ENCODE data around the gene NFKBIZ.

NFKBIZ gene

GRCh38 chr3:101829874-101830273 is 19.4 kb upstream of the NFKBIZ start:
- DNase-seq (ENCODE audit: low read depth, low spot score), result no peak
- Histone ChIP-seq H3K27ac (no peak overlapping the region), H3K9me3 (ENCODE audit: low read depth, low read length) (no peaks in the 10 kb centered on the region), H3K36me3 (ENCODE audit: insufficient read depth, low read length) (no peaks in the 10 kb centered on the region), H3K4me3 (no peak overlapping the region), H3K9ac (ENCODE audit: insufficient read length) (no peak overlapping the region)
- TF ChIP-seq FOXP2 (optimal IDR thresholded peaks at IDR 0.05; ENCODE audit: control extremely low read depth, extremely low read length, insufficient read depth) (no peak), EZH2 (IDR thresholded peaks at IDR 0.05) (no peak), POLR2AphosphoS5 (IDR thresholded peaks at IDR 0.05; ENCODE audit: borderline replicate concordance, low read depth, low read length) (no peak)

GRCh38 chr3:101833446-101833974 is 15.8 kb upstream of the NFKBIZ start:
- Histone ChIP-seq H3K36me3 (ENCODE audit: insufficient read depth, low read length) (no peaks in the 10 kb centered on the region), H3K4me3 (no peak overlapping the region), H3K9ac (ENCODE audit: insufficient read length) (no peak overlapping the region), H3K9me3 (ENCODE audit: low read depth, low read length) (no peaks in the 10 kb centered on the region), H3K27ac (no peak overlapping the region)
- DNase-seq (ENCODE audit: low read depth, low spot score), result no peak
- TF ChIP-seq FOXP2 (optimal IDR thresholded peaks at IDR 0.05; ENCODE audit: control extremely low read depth, extremely low read length, insufficient read depth), result no peak
- TF ChIP-seq EZH2 (IDR thresholded peaks at IDR 0.05), result no peak
- no peak for TF ChIP-seq POLR2AphosphoS5 (IDR thresholded peaks at IDR 0.05; ENCODE audit: borderline replicate concordance, low read depth, low read length)

GRCh38 chr3:101835676-101836075 is 13.6 kb upstream of the NFKBIZ start:
- no peak overlapping the region for H3K27ac ChIP-seq
- DNase-seq (ENCODE audit: low read depth, low spot score), result no peak
- no peaks in the 10 kb centered on the region for H3K9me3 ChIP-seq (ENCODE audit: low read depth, low read length)
- no peak overlapping the region for H3K9ac ChIP-seq (ENCODE audit: insufficient read length)
- no peaks in the 10 kb centered on the region for H3K36me3 ChIP-seq (ENCODE audit: insufficient read depth, low read length)
- no peak for TF ChIP-seq EZH2 (IDR thresholded peaks at IDR 0.05)
- H3K4me3 ChIP-seq, result no peak overlapping the region

GRCh38 chr3:101836160-101836559 is 13.2 kb upstream of the NFKBIZ start:
- H3K9me3 ChIP-seq (ENCODE audit: low read depth, low read length), result no peaks in the 10 kb centered on the region
- TF ChIP-seq POLR2AphosphoS5 (IDR thresholded peaks at IDR 0.05; ENCODE audit: borderline replicate concordance, low read depth, low read length) (no peak), FOXP2 (optimal IDR thresholded peaks at IDR 0.05; ENCODE audit: control extremely low read depth, extremely low read length, insufficient read depth) (no peak), EZH2 (IDR thresholded peaks at IDR 0.05) (no peak)
- H3K36me3 ChIP-seq (ENCODE audit: insufficient read depth, low read length), result no peaks in the 10 kb centered on the region
- H3K9ac ChIP-seq (ENCODE audit: insufficient read length), result no peak overlapping the region
- no peak overlapping the region for H3K4me3 ChIP-seq
- no peak overlapping the region for H3K27ac ChIP-seq
- no peak for DNase-seq (ENCODE audit: low read depth, low spot score)

GRCh38 chr3:101836652-101837598 is 12.4 kb upstream of the NFKBIZ start:
- no peak overlapping the region for H3K9ac ChIP-seq (ENCODE audit: insufficient read length)
- no peak overlapping the region for H3K27ac ChIP-seq
- H3K9me3 ChIP-seq (ENCODE audit: low read depth, low read length), result no peaks in the 10 kb centered on the region
- H3K4me3 ChIP-seq, result no peak overlapping the region
- DNase-seq (ENCODE audit: low read depth, low spot score), result no peak
- no peak for TF ChIP-seq FOXP2 (optimal IDR thresholded peaks at IDR 0.05; ENCODE audit: control extremely low read depth, extremely low read length, insufficient read depth)
- TF ChIP-seq EZH2 (IDR thresholded peaks at IDR 0.05), result no peak
- no peak for TF ChIP-seq POLR2AphosphoS5 (IDR thresholded peaks at IDR 0.05; ENCODE audit: borderline replicate concordance, low read depth, low read length)
- no peaks in the 10 kb centered on the region for H3K36me3 ChIP-seq (ENCODE audit: insufficient read depth, low read length)

- TF ChIP-seq FOXP2 (optimal IDR thresholded peaks at IDR 0.05; ENCODE audit: control extremely low read depth, extremely low read length, insufficient read depth) (no peak), POLR2AphosphoS5 (IDR thresholded peaks at IDR 0.05; ENCODE audit: borderline replicate concordance, low read depth, low read length) (no peak), EZH2 (IDR thresholded peaks at IDR 0.05) (no peak)
- Histone ChIP-seq H3K36me3 (ENCODE audit: insufficient read depth, low read length) (no peaks in the 10 kb centered on the region), H3K4me3 (no peak overlapping the region), H3K27ac (no peak overlapping the region), H3K9me3 (ENCODE audit: low read depth, low read length) (no peaks in the 10 kb centered on the region), H3K9ac (ENCODE audit: insufficient read length) (no peak overlapping the region)
- DNase-seq (ENCODE audit: low read depth, low spot score), result no peak
These were observed 10.6 kb upstream of the NFKBIZ start for GRCh38 chr3:101838691-101839090.

- no peak for DNase-seq (ENCODE audit: low read depth, low spot score)
- Histone ChIP-seq H3K9ac (ENCODE audit: insufficient read length) (no peak overlapping the region), H3K9me3 (ENCODE audit: low read depth, low read length) (no peaks in the 10 kb centered on the region), H3K27ac (no peak overlapping the region), H3K4me3 (no peak overlapping the region), H3K36me3 (ENCODE audit: insufficient read depth, low read length) (no peaks in the 10 kb centered on the region)
- TF ChIP-seq POLR2AphosphoS5 (IDR thresholded peaks at IDR 0.05; ENCODE audit: borderline replicate concordance, low read depth, low read length) (no peak), EZH2 (IDR thresholded peaks at IDR 0.05) (no peak)
These were observed 9.2 kb upstream of the NFKBIZ start for GRCh38 chr3:101840066-101840465.

- H3K4me3 ChIP-seq, result no peak overlapping the region
- H3K27ac ChIP-seq, result no peak overlapping the region
- H3K36me3 ChIP-seq (ENCODE audit: insufficient read depth, low read length), result no peaks in the 10 kb centered on the region
- H3K9me3 ChIP-seq (ENCODE audit: low read depth, low read length), result no peaks in the 10 kb centered on the region
- H3K9ac ChIP-seq (ENCODE audit: insufficient read length), result no peak overlapping the region
- TF ChIP-seq FOXP2 (optimal IDR thresholded peaks at IDR 0.05; ENCODE audit: control extremely low read depth, extremely low read length, insufficient read depth) (no peak), POLR2AphosphoS5 (IDR thresholded peaks at IDR 0.05; ENCODE audit: borderline replicate concordance, low read depth, low read length) (no peak), EZH2 (IDR thresholded peaks at IDR 0.05) (no peak)
- DNase-seq (ENCODE audit: low read depth, low spot score), result no peak
These were observed 6.9 kb upstream of the NFKBIZ start for GRCh38 chr3:101842245-101842934.
